ENCODE measurements around the gene GRID2.

- TF ChIP-seq CTCF (conservative IDR thresholded peaks at IDR 0.05; ENCODE audit: low read depth, low read length) (no peak), ELK1 (IDR thresholded peaks at IDR 0.05; ENCODE audit: borderline replicate concordance, low read depth, low read length) (no peak), MXI1 (IDR thresholded peaks at IDR 0.05; ENCODE audit: borderline replicate concordance, low read depth, low read length) (no peak), POLR2A (IDR thresholded peaks at IDR 0.05; ENCODE audit: low read depth, low read length) (no peak), RCOR1 (IDR thresholded peaks at IDR 0.05; ENCODE audit: insufficient replicate concordance, low read length) (no peak), RAD21 (IDR thresholded peaks at IDR 0.05; ENCODE audit: low read length) (no peak), FOS (IDR thresholded peaks at IDR 0.05; ENCODE audit: low read depth, low read length) (no peak), CEBPB (IDR thresholded peaks at IDR 0.05; ENCODE audit: low read depth, low read length) (no peak), USF2 (IDR thresholded peaks at IDR 0.05; ENCODE audit: low read depth, low read length) (no peak), CHD1 (IDR thresholded peaks at IDR 0.05; ENCODE audit: low read depth, low read length) (no peak), RFX5 (IDR thresholded peaks at IDR 0.05; ENCODE audit: low read depth, low read length) (no peak), BHLHE40 (IDR thresholded peaks at IDR 0.05; ENCODE audit: low read depth, low read length) (no peak), MAZ (IDR thresholded peaks at IDR 0.05; ENCODE audit: borderline replicate concordance, low read depth, low read length) (no peak)
Measured at GRCh38 chr4:92636038-92636806, 332.5 kb downstream of the GRID2 start.
